ENCODE results near the gene LAMTOR4.

Gene LAMTOR4

GRCh38 chr7:100153708-100154535 is 5.2 kb downstream of the LAMTOR4 start:
- DNase-seq (ENCODE audit: low read depth) = no peak

GRCh38 chr7:100154651-100155491 is 6.2 kb downstream of the LAMTOR4 start:
- DNase-seq (ENCODE audit: low read depth) = no peak

- no peak for DNase-seq (ENCODE audit: low read depth)
Measured at GRCh38 chr7:100155553-100156317, 7.0 kb downstream of the LAMTOR4 start.

- DNase-seq (ENCODE audit: low read depth) = no peak
Measured at GRCh38 chr7:100156331-100157068, 7.8 kb downstream of the LAMTOR4 start.

- DNase-seq (ENCODE audit: low read depth) = no peak
Measured at GRCh38 chr7:100157069-100157333, 8.3 kb downstream of the LAMTOR4 start.

GRCh38 chr7:100157334-100158228 is 8.9 kb downstream of the LAMTOR4 start:
- DNase-seq (ENCODE audit: low read depth) = no peak

GRCh38 chr7:100158229-100159098 is 9.7 kb downstream of the LAMTOR4 start, which contains the start of gene TRAPPC14:
TSS of gene TRAPPC14 (minus strand) at chr7:100158723. CDS start at chr7:100158499, 224 bp downstream.
- DNase-seq (ENCODE audit: low read depth) = peak; percentile 89

- DNase-seq (ENCODE audit: low read depth) = no peak
Measured at GRCh38 chr7:100159099-100159623, 10.4 kb downstream of the LAMTOR4 start.

GRCh38 chr7:100160067-100160466 is 11.3 kb downstream of the LAMTOR4 start:
- no peak for DNase-seq (ENCODE audit: low read depth)

GRCh38 chr7:100163006-100163531 is 14.4 kb downstream of the LAMTOR4 start:
- no peak for DNase-seq (ENCODE audit: low read depth)

- DNase-seq (ENCODE audit: low read depth) = no peak
Measured at GRCh38 chr7:100163871-100164270, 15.2 kb downstream of the LAMTOR4 start.

- no peak for DNase-seq (ENCODE audit: low read depth)
Measured at GRCh38 chr7:100166317-100166940, 17.7 kb downstream of the LAMTOR4 start.

GRCh38 chr7:100166970-100167911 is 18.5 kb downstream of the LAMTOR4 start:
- no peak for DNase-seq (ENCODE audit: low read depth)

GRCh38 chr7:100167912-100168323 is 19.2 kb downstream of the LAMTOR4 start:
- DNase-seq (ENCODE audit: low read depth) = no peak

- DNase-seq (ENCODE audit: low read depth) = no peak
Measured at GRCh38 chr7:100169147-100169850, 20.6 kb downstream of the LAMTOR4 start.

- no peak for DNase-seq (ENCODE audit: low read depth)
Measured at GRCh38 chr7:100170101-100170897, 21.6 kb downstream of the LAMTOR4 start.

Measured in activated T-helper 9 cell treated with anti-CD3 and anti-CD28 coated beads, Interleukin-2, amount 50 U/mL, for 16 hours (primary cell).